Prostate gland (tissue), 2 donors: Measurements from ENCODE around the gene KLC4. TPM values are rescaled to one million over a fixed set of nuclear protein-coding genes. Genes with fewer than 3 reads are reported as not detected.

Experiments
- DNase-seq: peaks from one replicate; pipeline ENCODE4 v3.0.0-alpha.2; 2019; ENCODE audit warnings: low spot score
- H3K27ac ChIP-seq, 2 donors: fragments of 200-600 bp; sonication (generic); 2 replicates each; pipeline ENCODE4 v1.5.1; 2017 to 2019
- H3K27me3 ChIP-seq: fragments of 200-600 bp; sonication (generic); replicated peaks from 2 replicates; pipeline ENCODE4 v1.5.1; 2019; ENCODE audit not compliant: insufficient read depth
- H3K36me3 ChIP-seq, 2 donors: fragments of 200-600 bp; sonication (generic); 1 replicate in 1 of 2; 2 replicates in 1 of 2; pipeline versions ENCODE4 v1.5.1 to v1.8.1; 2017 to 2019
- H3K4me1 ChIP-seq: fragments of 200-600 bp; sonication (generic); replicated peaks from 2 replicates; pipeline ENCODE4 v1.5.1; 2019
- H3K4me3 ChIP-seq, 2 donors: fragments of 200-600 bp; sonication (generic); 2 replicates each; pipeline ENCODE4 v1.5.1; 2017 to 2019
- H3K9me3 ChIP-seq: fragments of 200-600 bp; sonication (generic); 2 replicates; pipeline ENCODE4 v1.5.1; 2017
- CTCF ChIP-seq, 4 experiments: fragments of 200-600 bp in 2 of 4; fragments of 450-650 bp in 2 of 4; sonication (generic) in 2 of 4; IDR thresholded peaks; 1 replicate in 3 of 4; 2 replicates in 1 of 4; pipeline ENCODE4 v1.5.1; 2016 to 2019; ENCODE audit warnings: antibody characterized with exemption in 4 of 4, mild to moderate bottlenecking in 2 of 4, moderate library complexity in 2 of 4
- POLR2A ChIP-seq: fragments of 450-650 bp; IDR thresholded peaks from one replicate; pipeline ENCODE4 v1.6.1; 2016; ENCODE audit warnings: antibody characterized with exemption, mild to moderate bottlenecking
- POLR2AphosphoS5 ChIP-seq: sonication (generic); formaldehyde crosslinking; IDR thresholded peaks from one replicate; pipeline ENCODE4 v1.6.1; 2017; ENCODE audit warnings: antibody characterized with exemption
- WGBS: methylation state at CpG from one replicate; pipeline ENCODE4 v1.1.5; 2018; 5-methylcytosine and 5-hydroxymethylcytosine counted together
- intact Hi-C: fragments of 100-400 bp; cut with DNase I; formaldehyde crosslinking; loops from one replicate; pipeline ENCODE4 v1.14.2; 2022
- total RNA-seq, 2 donors: library from RNA; depleted of rRNA; stranded (reverse); fragments of >200 nt; gene quantifications; one replicate each; pipeline ENCODE4 v1.1.0, GENCODE V29; 2016

The KLC4 gene
- total RNA-seq, 2 donors from 2014 or later = 27.3 to 41.2 TPM

DNA sequence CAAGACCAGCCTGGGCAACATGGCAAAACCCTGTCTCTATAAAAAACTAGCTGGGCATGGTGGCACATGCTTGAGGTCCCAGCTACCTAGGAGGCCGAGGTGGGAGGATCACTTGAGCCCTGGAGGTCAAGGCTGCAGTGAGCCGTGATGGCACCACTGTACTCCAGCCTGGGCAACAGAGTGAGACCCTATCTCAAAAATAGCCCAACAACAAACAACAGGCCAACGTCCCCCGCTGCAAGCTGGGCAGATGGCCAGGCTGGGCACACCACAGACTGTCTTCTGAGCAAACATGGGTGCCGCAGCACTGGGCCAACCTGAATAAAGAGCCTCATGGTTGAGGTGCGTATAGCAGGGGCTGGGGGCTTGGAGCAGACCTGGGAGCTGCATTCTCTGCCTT, 65.0 kb downstream of the KLC4 start:
- Histone ChIP-seq H3K4me3 (no peak overlapping the region), H3K27ac (no peak overlapping the region), H3K9me3 (no peaks in the 10 kb centered on the region), H3K27me3 (no peaks in the 10 kb centered on the region), H3K36me3 (no peaks in the 10 kb centered on the region), H3K4me1 (peaks cover 8% of the 10 kb centered on the region)
- DNase-seq = no peak
- TF ChIP-seq POLR2A = no peak
- no peak for TF ChIP-seq CTCF (IDR thresholded peaks at IDR 0.05)
- TF ChIP-seq POLR2AphosphoS5 = no peak
- intact Hi-C loops = no loop called here
- WGBS = 52% methylated on average over 6 of the region's 6 CpGs

Other genes starting within 250 kb of the KLC4 start
- gene RPL7L1, start 180.0 kb upstream of the KLC4 start, total RNA-seq = 10 to 100 TPM; 79.0 to 79.8 TPM
- not detected for gene PTCRA, start 143.6 kb upstream of the KLC4 start, total RNA-seq
- gene CNPY3, start 130.2 kb upstream of the KLC4 start, total RNA-seq = 10 to 100 TPM; 52.3 to 68.5 TPM
- 10 to 100 TPM; 14.7 to 85.9 TPM for gene GNMT, start 98.9 kb upstream of the KLC4 start, total RNA-seq
- 10 to 100 TPM; 23.9 to 57.9 TPM for gene PEX6, start 80.5 kb upstream of the KLC4 start, total RNA-seq
- 10 to 100 TPM; 55.1 to 95.9 TPM for gene PPP2R5D, start 75.1 kb upstream of the KLC4 start, total RNA-seq
- gene MEA1, start 45.7 kb upstream of the KLC4 start, total RNA-seq = 10 to 100 TPM; 67.9 to 95.9 TPM
- gene KLHDC3, start 45.4 kb upstream of the KLC4 start, total RNA-seq = 100 to 1,000 TPM; 138 to 148 TPM
- gene RRP36, start 38.0 kb upstream of the KLC4 start, total RNA-seq = 10 to 100 TPM; 45.1 to 50.8 TPM
- gene CUL7, start 5.8 kb upstream of the KLC4 start, total RNA-seq = 10 to 100 TPM; 18.6 to 30.4 TPM
- gene MRPL2, start 197 bp upstream of the KLC4 start, total RNA-seq = 10 to 100 TPM; 19.1 to 52.3 TPM
- 10 to 100 TPM; 83.3 to 85.2 TPM for gene PTK7, start 16.7 kb downstream of the KLC4 start, total RNA-seq
- gene SRF, start 111.6 kb downstream of the KLC4 start, total RNA-seq = 10 to 100 TPM; 40.5 to 56.3 TPM
- 10 to 100 TPM; 22.9 to 87.0 TPM for gene CUL9, start 122.6 kb downstream of the KLC4 start, total RNA-seq
- 100 to 1,000 TPM in 1 of 2 donors, 10 to 100 TPM in 1; 40.3 to 138 TPM for gene DNPH1, start 169.8 kb downstream of the KLC4 start, total RNA-seq
- gene TTBK1, start 183.8 kb downstream of the KLC4 start, total RNA-seq = under 1 TPM; 0.18 to 0.62 TPM
- gene SLC22A7, start 238.6 kb downstream of the KLC4 start, total RNA-seq = not detected
- gene CRIP3, start 249.2 kb downstream of the KLC4 start, total RNA-seq = 1 to 10 TPM in 1 of 2 donors, under 1 TPM in 1; 0.55 to 7.3 TPM